ENCODE results near the gene WEE2. TPM values are rescaled to one million over a fixed set of nuclear protein-coding genes. Genes with fewer than 3 reads are reported as not detected.

Gene WEE2
- total and polyA plus RNA-seq, 8 donors: 0.37 TPM; not detected in 7

GRCh38 chr7:141714571-141714970 is 6.4 kb downstream of the WEE2 start:
- Histone ChIP-seq H3K9me3 (no peaks in the 10 kb centered on the region), H3K27me3 (no peaks in the 10 kb centered on the region), H3K36me3 (peaks cover 0 to 4% (median 0%) of the 10 kb centered on the region in 4 donors), H3K4me3 (no peak overlapping the region), H3K27ac (no peak overlapping the region), H3K4me1 (no peaks in the 10 kb centered on the region)
- DNase-seq: no peak
- TF ChIP-seq POLR2A (IDR thresholded peaks at IDR 0.05): no peak
- no peak for TF ChIP-seq POLR2AphosphoS5 (IDR thresholded peaks at IDR 0.05)
- TF ChIP-seq CTCF (IDR thresholded peaks at IDR 0.05): no peak
- TF ChIP-seq EP300 (IDR thresholded peaks at IDR 0.05): no peak
- WGBS, 5 donors: 69 to 81% (median 78%) methylated on average over 2 of the region's 2 CpGs
- intact Hi-C loops (cut with DNase I; ENCODE audit: low total_unique reads): no loop called here

GRCh38 chr7:141715018-141715417 is 6.9 kb downstream of the WEE2 start:
- no peaks in the 10 kb centered on the region for H3K4me1 ChIP-seq
- no peaks in the 10 kb centered on the region for H3K9me3 ChIP-seq
- 48 to 65% (median 50%) methylated on average over 4 of the region's 4 CpGs for WGBS, 5 donors
- no peak for DNase-seq
- no peak overlapping the region for H3K4me3 ChIP-seq
- no peaks in the 10 kb centered on the region for H3K27me3 ChIP-seq
- peaks cover 0 to 4% (median 0%) of the 10 kb centered on the region in 4 donors for H3K36me3 ChIP-seq
- H3K27ac ChIP-seq: no peak overlapping the region
- TF ChIP-seq POLR2AphosphoS5 (IDR thresholded peaks at IDR 0.05): no peak
- no peak for TF ChIP-seq CTCF (IDR thresholded peaks at IDR 0.05)
- TF ChIP-seq POLR2A (IDR thresholded peaks at IDR 0.05): no peak
- TF ChIP-seq EP300 (IDR thresholded peaks at IDR 0.05): no peak
- intact Hi-C loops (cut with DNase I; ENCODE audit: low total_unique reads): no loop called here

- intact Hi-C loops (cut with DNase I; ENCODE audit: low total_unique reads): no loop called here
Measured at GRCh38 chr7:141715794-141716689, 7.9 kb downstream of the WEE2 start.

GRCh38 chr7:141717450-141717849 is 9.3 kb downstream of the WEE2 start:
- TF ChIP-seq EP300 (IDR thresholded peaks at IDR 0.05) (no peak), POLR2AphosphoS5 (IDR thresholded peaks at IDR 0.05) (no peak), POLR2A (IDR thresholded peaks at IDR 0.05) (no peak), CTCF (IDR thresholded peaks at IDR 0.05) (no peak)
- 84 to 96% (median 95%) methylated on average over 1 of the region's 1 CpG for WGBS, 5 donors
- Histone ChIP-seq H3K27me3 (no peaks in the 10 kb centered on the region), H3K4me3 (no peak overlapping the region), H3K4me1 (no peaks in the 10 kb centered on the region), H3K27ac (no peak overlapping the region), H3K9me3 (no peaks in the 10 kb centered on the region), H3K36me3 (peaks cover 0 to 4% (median 0%) of the 10 kb centered on the region in 4 donors)
- intact Hi-C loops (cut with DNase I; ENCODE audit: low total_unique reads): no loop called here
- no peak for DNase-seq

More at GRCh38 chr7:141715794-141716689, 7.9 kb downstream of the WEE2 start:
- Histone ChIP-seq H3K4me1 (no peaks in the 10 kb centered on the region), H3K27me3 (no peaks in the 10 kb centered on the region), H3K27ac (no peak overlapping the region), H3K4me3 (no peak overlapping the region), H3K9me3 (no peaks in the 10 kb centered on the region), H3K36me3 (peaks cover 0 to 4% (median 0%) of the 10 kb centered on the region in 4 donors)
- TF ChIP-seq POLR2A (IDR thresholded peaks at IDR 0.05) (no peak), CTCF (IDR thresholded peaks at IDR 0.05) (no peak), POLR2AphosphoS5 (IDR thresholded peaks at IDR 0.05) (no peak), EP300 (IDR thresholded peaks at IDR 0.05) (no peak)
- WGBS, 5 donors: 65 to 73% (median 69%) methylated on average over 6 of the region's 6 CpGs
- DNase-seq: no peak

Data from stomach (tissue), 9 donors.